ENCODE results near the gene DYSF. TPM values are rescaled to one million over a fixed set of nuclear protein-coding genes. Genes with fewer than 3 reads are reported as not detected.

DYSF gene
- total RNA-seq, 1 experiment from 2014 or later: 2.2 TPM

DNA sequence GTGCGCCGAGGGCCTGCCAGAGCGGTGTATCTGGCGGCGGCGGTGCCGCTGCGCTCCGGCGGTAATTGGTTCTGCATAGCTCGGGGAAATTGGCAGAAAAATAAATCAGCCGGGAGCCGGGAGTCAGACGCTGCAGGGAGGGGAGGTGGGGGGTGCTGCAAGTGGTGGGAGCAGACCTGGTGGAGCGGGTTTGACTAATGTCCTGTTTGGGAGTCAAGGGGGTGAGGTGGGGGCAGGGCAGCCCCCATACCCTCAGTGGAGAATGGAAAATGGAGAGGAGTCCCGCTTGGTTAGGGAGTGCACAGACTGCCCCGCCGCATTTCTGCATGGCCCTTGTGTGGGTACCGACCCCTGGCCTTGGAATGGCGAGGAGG, 107.3 kb downstream of the DYSF start:
- Histone ChIP-seq H3K36me3 (ENCODE audit: control insufficient read depth, insufficient read depth, low read length) (no peaks in the 10 kb centered on the region), H3K9me3 (no peaks in the 10 kb centered on the region), H3K4me1 (peaks cover 6% of the 10 kb centered on the region; the same call in 1 of the 2 replicates), H3K27me3 (replicated peaks; ENCODE audit: control insufficient read depth, insufficient read depth, low read length) (no peaks in the 10 kb centered on the region), H3K4me3 (ENCODE audit: low read depth, low read length) (no peak overlapping the region)
- POLR2A ChIA-PET: no interaction called here
- H3K36me3 Mint-ChIP-seq (ENCODE audit: insufficient read depth, unreplicated experiment): no peaks in the 10 kb centered on the region
- intact Hi-C loops (cut with micrococcal nuclease; ENCODE audit: unreplicated experiment): no loop called here
- DNase-seq: no peak
- CTCF ChIA-PET: no interaction called here
- H3K27ac Mint-ChIP-seq (ENCODE audit: unreplicated experiment): no peak overlapping the region
- TF ChIP-seq, protein P1, sequence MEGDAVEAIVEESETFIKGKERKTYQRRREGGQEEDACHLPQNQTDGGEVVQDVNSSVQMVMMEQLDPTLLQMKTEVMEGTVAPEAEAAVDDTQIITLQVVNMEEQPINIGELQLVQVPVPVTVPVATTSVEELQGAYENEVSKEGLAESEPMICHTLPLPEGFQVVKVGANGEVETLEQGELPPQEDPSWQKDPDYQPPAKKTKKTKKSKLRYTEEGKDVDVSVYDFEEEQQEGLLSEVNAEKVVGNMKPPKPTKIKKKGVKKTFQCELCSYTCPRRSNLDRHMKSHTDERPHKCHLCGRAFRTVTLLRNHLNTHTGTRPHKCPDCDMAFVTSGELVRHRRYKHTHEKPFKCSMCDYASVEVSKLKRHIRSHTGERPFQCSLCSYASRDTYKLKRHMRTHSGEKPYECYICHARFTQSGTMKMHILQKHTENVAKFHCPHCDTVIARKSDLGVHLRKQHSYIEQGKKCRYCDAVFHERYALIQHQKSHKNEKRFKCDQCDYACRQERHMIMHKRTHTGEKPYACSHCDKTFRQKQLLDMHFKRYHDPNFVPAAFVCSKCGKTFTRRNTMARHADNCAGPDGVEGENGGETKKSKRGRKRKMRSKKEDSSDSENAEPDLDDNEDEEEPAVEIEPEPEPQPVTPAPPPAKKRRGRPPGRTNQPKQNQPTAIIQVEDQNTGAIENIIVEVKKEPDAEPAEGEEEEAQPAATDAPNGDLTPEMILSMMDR (IDR thresholded peaks at IDR 0.05; ENCODE audit: insufficient read depth in 1 of 2, low read depth in 1 of 2, low read length in 1 of 2, severe bottlenecking in 1 of 2, unreplicated experiment in 1 of 2): no peak
- H3K9me3 Mint-ChIP-seq (ENCODE audit: unreplicated experiment): no peaks in the 10 kb centered on the region
- H3K4me1 Mint-ChIP-seq (ENCODE audit: low read depth, unreplicated experiment): no peaks in the 10 kb centered on the region
- H3K27me3 Mint-ChIP-seq (ENCODE audit: insufficient read depth, unreplicated experiment): no peaks in the 10 kb centered on the region
- BruUV-seq (replicated peaks): no TSS peak
- no peak overlapping the region for H3K4me3 Mint-ChIP-seq (ENCODE audit: unreplicated experiment)

DNA sequence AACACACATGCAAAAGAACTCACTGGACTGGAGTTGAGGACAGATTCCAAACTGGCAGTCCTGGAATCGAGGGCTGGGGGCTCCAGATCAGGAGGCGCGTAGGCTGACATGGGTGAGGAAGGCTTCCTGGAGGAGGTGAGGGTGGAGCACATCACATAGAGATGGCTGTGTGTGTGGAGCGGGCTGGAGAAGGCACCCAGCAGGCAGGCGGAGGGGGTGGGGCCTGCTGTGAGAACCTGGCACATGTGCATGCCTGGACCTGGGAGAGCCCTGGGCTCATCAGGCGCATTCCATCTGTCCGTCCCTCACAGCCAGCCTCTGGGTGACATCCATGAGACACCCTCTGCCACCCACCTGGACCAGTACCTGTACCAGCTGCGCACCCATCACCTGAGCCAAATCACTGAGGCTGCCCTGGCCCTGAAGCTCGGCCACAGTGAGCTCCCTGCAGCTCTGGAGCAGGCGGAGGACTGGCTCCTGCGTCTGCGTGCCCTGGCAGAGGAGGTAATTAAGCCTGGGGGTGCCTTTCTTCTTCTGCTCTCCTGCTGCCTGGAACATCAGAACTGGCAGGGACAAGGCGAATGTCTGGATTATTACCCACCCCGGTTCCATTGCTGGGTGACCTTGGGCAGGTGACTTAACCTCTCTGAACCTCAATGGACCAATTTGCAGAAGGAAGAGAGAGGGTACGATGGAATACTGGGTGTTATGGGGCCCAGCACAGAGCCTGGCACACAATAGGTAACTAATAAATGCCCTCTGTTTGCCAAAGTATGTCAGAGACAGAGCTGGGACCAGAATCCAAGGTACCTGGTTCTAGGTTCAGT, 108.3 kb downstream of the DYSF start:
- Histone ChIP-seq H3K36me3 (ENCODE audit: control insufficient read depth, insufficient read depth, low read length) (no peaks in the 10 kb centered on the region), H3K27me3 (replicated peaks; ENCODE audit: control insufficient read depth, insufficient read depth, low read length) (no peaks in the 10 kb centered on the region), H3K9me3 (no peaks in the 10 kb centered on the region), H3K4me1 (no peaks in the 10 kb centered on the region), H3K4me3 (ENCODE audit: low read depth, low read length) (no peak overlapping the region)
- TF ChIP-seq, protein P1 (IDR thresholded peaks at IDR 0.05; ENCODE audit: insufficient read depth in 1 of 2, low read depth in 1 of 2, low read length in 1 of 2, severe bottlenecking in 1 of 2, unreplicated experiment in 1 of 2): no peak
- BruUV-seq (replicated peaks): no TSS peak
- ChIA-PET POLR2A (no interaction called here), CTCF (no interaction called here)
- no peaks in the 10 kb centered on the region for H3K4me1 Mint-ChIP-seq (ENCODE audit: low read depth, unreplicated experiment)
- no peak overlapping the region for H3K27ac Mint-ChIP-seq (ENCODE audit: unreplicated experiment)
- DNase-seq: no peak
- no peak overlapping the region for H3K4me3 Mint-ChIP-seq (ENCODE audit: unreplicated experiment)
- no peaks in the 10 kb centered on the region for H3K36me3 Mint-ChIP-seq (ENCODE audit: insufficient read depth, unreplicated experiment)
- H3K27me3 Mint-ChIP-seq (ENCODE audit: insufficient read depth, unreplicated experiment): no peaks in the 10 kb centered on the region
- no peaks in the 10 kb centered on the region for H3K9me3 Mint-ChIP-seq (ENCODE audit: unreplicated experiment)
- intact Hi-C loops (cut with micrococcal nuclease; ENCODE audit: unreplicated experiment): no loop called here

DNA sequence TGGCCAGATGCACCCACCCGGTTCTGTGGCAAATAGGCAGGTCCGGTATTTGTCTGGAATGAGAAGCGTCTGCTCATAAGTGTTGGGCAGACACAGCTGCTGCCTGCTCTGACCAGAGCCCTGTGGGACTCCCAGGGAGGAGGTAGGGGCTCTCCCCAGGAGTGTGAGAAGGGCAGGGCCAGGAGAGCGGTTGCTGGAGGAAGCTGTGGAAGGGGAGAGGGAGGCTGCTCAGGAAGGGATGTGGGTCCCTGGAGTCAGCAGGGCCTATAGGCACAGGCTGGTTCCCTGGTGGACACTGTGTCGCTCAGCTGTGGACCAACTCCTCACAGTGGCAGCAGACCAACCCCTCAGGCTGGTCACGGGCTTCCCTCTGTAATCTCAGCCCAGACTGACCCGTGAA, 109.2 kb downstream of the DYSF start:
- Histone ChIP-seq H3K9me3 (no peaks in the 10 kb centered on the region), H3K4me3 (ENCODE audit: low read depth, low read length) (no peak overlapping the region), H3K4me1 (no peaks in the 10 kb centered on the region), H3K36me3 (ENCODE audit: control insufficient read depth, insufficient read depth, low read length) (no peaks in the 10 kb centered on the region), H3K27me3 (replicated peaks; ENCODE audit: control insufficient read depth, insufficient read depth, low read length) (no peaks in the 10 kb centered on the region)
- TF ChIP-seq, protein P1 (IDR thresholded peaks at IDR 0.05; ENCODE audit: insufficient read depth in 1 of 2, low read depth in 1 of 2, low read length in 1 of 2, severe bottlenecking in 1 of 2, unreplicated experiment in 1 of 2): no peak
- no peak for DNase-seq
- no TSS peak for BruUV-seq (replicated peaks)
- ChIA-PET CTCF (no interaction called here), POLR2A (no interaction called here)
- no peaks in the 10 kb centered on the region for H3K4me1 Mint-ChIP-seq (ENCODE audit: low read depth, unreplicated experiment)
- intact Hi-C loops (cut with micrococcal nuclease; ENCODE audit: unreplicated experiment): no loop called here
- H3K27ac Mint-ChIP-seq (ENCODE audit: unreplicated experiment): no peak overlapping the region
- no peaks in the 10 kb centered on the region for H3K9me3 Mint-ChIP-seq (ENCODE audit: unreplicated experiment)
- H3K27me3 Mint-ChIP-seq (ENCODE audit: insufficient read depth, unreplicated experiment): no peaks in the 10 kb centered on the region
- H3K4me3 Mint-ChIP-seq (ENCODE audit: unreplicated experiment): no peak overlapping the region
- no peaks in the 10 kb centered on the region for H3K36me3 Mint-ChIP-seq (ENCODE audit: insufficient read depth, unreplicated experiment)

Measured in Caco-2 (cell line).